Heart left ventricle (tissue), 16 donors: Measurements from ENCODE around the gene HCN3. TPM values are rescaled to one million over a fixed set of nuclear protein-coding genes. Genes with fewer than 3 reads are reported as not detected.

Source experiments
- ATAC-seq, 4 donors: fragments of 200-7000 bp; cut with Tn5 transposase; one replicate each; pipeline ENCODE4 v1.9.1; 2020 to 2022; ENCODE audit warnings: moderate library complexity in 4 of 4, mild to moderate bottlenecking in 3 of 4, moderate number of reproducible peaks in 1 of 4
- DNase-seq, 5 donors: peaks; one replicate each; pipeline ENCODE4 v3.0.0-alpha.2; 2020
- H3K27ac ChIP-seq, 12 donors: fragments of 200-600 bp; sonication (generic) in 4 of 12; one replicate each; pipeline versions ENCODE4 v1.5.0 to v1.8.0; 2016 to 2022; ENCODE audit warnings: mild to moderate bottlenecking in 2 of 12
- H3K27me3 ChIP-seq, 9 donors: fragments of 200-600 bp; sonication (generic) in 2 of 9; one replicate each; pipeline versions ENCODE4 v1.5.1 to v1.8.0; 2016 to 2022; ENCODE audit warnings: mild to moderate bottlenecking in 3 of 9
- H3K36me3 ChIP-seq, 9 donors: fragments of 200-600 bp; sonication (generic) in 2 of 9; one replicate each; pipeline versions ENCODE4 v1.5.0 to v1.8.0; 2018 to 2022; ENCODE audit warnings: mild to moderate bottlenecking in 2 of 9
- H3K4me1 ChIP-seq, 12 donors: fragments of 200-600 bp; sonication (generic) in 4 of 12; one replicate each; pipeline versions ENCODE4 v1.5.0 to v1.8.0; 2016 to 2022; ENCODE audit warnings: mild to moderate bottlenecking in 3 of 12
- H3K4me3 ChIP-seq, 12 donors: fragments of 200-600 bp; sonication (generic) in 4 of 12; one replicate each; pipeline versions ENCODE4 v1.5.0 to v1.8.0; 2017 to 2022; ENCODE audit warnings: mild to moderate bottlenecking in 9 of 12, moderate library complexity in 4 of 12
- H3K9me3 ChIP-seq, 12 donors: fragments of 200-600 bp; sonication (generic) in 4 of 12; one replicate each; pipeline versions ENCODE4 v1.5.0 to v1.8.0; 2016 to 2022; ENCODE audit warnings: mild to moderate bottlenecking in 1 of 12
- CTCF ChIP-seq, 12 donors: fragments of 200-600 bp; sonication (generic) in 4 of 12; IDR thresholded peaks; one replicate each; pipeline versions ENCODE4 v1.5.0 to v1.8.0; 2018 to 2022; ENCODE audit warnings: antibody characterized with exemption in 12 of 12, mild to moderate bottlenecking in 5 of 12
- POLR2A ChIP-seq, 2 donors: fragments of 450-650 bp; IDR thresholded peaks; one replicate each; pipeline ENCODE4 v1.6.1; 2017; ENCODE audit warnings: antibody characterized with exemption in 2 of 2, mild to moderate bottlenecking in 2 of 2, moderate library complexity in 2 of 2
- WGBS, 4 donors: extraction: QIAGEN DNeasy Blood & Tissue Kit in 2 of 4; methylation state at CpG; one replicate each; pipeline versions ENCODE4 v1.1.5 to v1.1.7; 2013 to 2018; 5-methylcytosine and 5-hydroxymethylcytosine counted together
- intact Hi-C, 10 donors: fragments of 100-400 bp; cut with DNase I; formaldehyde crosslinking; loops; one replicate each; pipeline versions ENCODE4 v1.11.1 to v1.14.2; 2022
- polyA plus RNA-seq, 2 donors: library from polyadenylated mRNA; stranded (reverse); fragments of 200-250 nt; gene quantifications; one replicate each; pipeline ENCODE4 v1.2.3, GENCODE V29; 2013
- total RNA-seq, 9 donors: library from RNA; depleted of rRNA in 2 of 9; stranded (reverse); fragments of >200 nt in 2 of 9; fragmentation: NEBNext Ultra II Directional in 3 of 9; extraction: Animal tissue kit (Norgen Biotek cat#: 25700) in 3 of 9; gene quantifications; one replicate each; pipeline versions ENCODE4 v1.1.0 to v1.2.4, GENCODE V29; 2016 to 2023
- donor health status: ischemic (EF 13 %, LVEDD 7.1; RV severe dilation, severe dysfunction).
- donor health status: healthy with polysubstance abuse.
- donor health status: DM: no; HTN: yes; CAD: no.
- donor health status: DM: no; HTN: no; CAD: no.
- donor health status: ischemic (EF 25% LVEDD 6.9; RV normal size, moderate dysfunction).
- donor health status: ischemic (EF 25% LVEDD 5.7; RV mildly dilated, moderate dysfunction).
- donor health status: healthy.
- donor health status: DM: yes; HTN: yes; CAD: no.
- donor health status: ischemic (EF 35%, LVEDD 5.7; RV mildly dilated, moderate dysfunction).
- donor health status: nonischemic (EF 11% LVEDD 7.7; RV severe dilation, severe dysfunction).
- donor health status: DM: yes; HTN: yes; CAD: no.
- donor health status: PGD.
- donor health status: ischemic (EF 29% LVEDD 5.4; RV normal size, mild dysfunction).
- donor health status: nonischemic (EF 23%, LVEDD 6.1; RV moderate dilation, normal function).

The HCN3 gene
- total and polyA plus RNA-seq, 11 donors, result 0.49 to 1.7 (median 1.2) TPM

- ATAC-seq (peak; percentile 5 to 57 (median 46)), DNase-seq (peak; percentile 90 to 95 (median 93))
- H3K4me1 ChIP-seq, result peaks cover 6 to 51% (median 31%) of the 10 kb centered on the region in 12 donors
- peak; percentile 91 to 100 (median 96) for TF ChIP-seq CTCF (IDR thresholded peaks at IDR 0.05)
- peak in 1 of 2 donors; percentile 34 for TF ChIP-seq POLR2A (IDR thresholded peaks at IDR 0.05)
- H3K9me3 ChIP-seq, result no peaks in the 10 kb centered on the region
- peak overlapping the region; percentile 49 to 93 (median 80) for H3K4me3 ChIP-seq
- intact Hi-C loops, result loop anchor here (1.0 to 10.0 kb wide), 13 partner anchors 14 to 269 kb away; partner anchors contain the start of genes HCN3 (in 8 of the 10), FDPS (in 3 of the 10), ASH1L (in 2 of the 10) and MTX1 (in 1 of the 10)
- H3K27me3 ChIP-seq, result no peaks in the 10 kb centered on the region
- peak overlapping the region; percentile 92 to 99 (median 95) for H3K27ac ChIP-seq
- peaks cover 0 to 38% (median 26%) of the 10 kb centered on the region in 9 donors for H3K36me3 ChIP-seq
- WGBS, 4 donors, result 1% methylated on average over 33 to 58 of the region's 58 CpGs
These were observed 45.9 kb downstream of the HCN3 start for GRCh38 chr1:155322953-155323728.

DNA sequence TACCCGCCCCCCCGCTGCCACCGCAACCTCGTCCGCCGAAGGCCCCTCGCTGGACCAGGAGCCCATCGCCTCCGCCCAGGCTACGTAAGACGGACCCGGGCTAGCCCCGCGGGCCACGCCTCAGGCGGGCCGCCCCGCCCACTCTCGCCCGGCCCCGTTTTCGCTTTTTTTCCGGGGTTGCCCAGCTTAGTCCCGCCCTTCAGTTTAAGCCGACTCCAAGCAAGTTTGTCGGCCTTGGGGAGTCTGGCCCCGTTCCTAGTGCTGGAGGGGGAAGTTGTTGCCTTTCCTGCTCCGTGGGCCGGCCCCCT is 46.4 kb downstream of the HCN3 start:
- Histone ChIP-seq H3K9me3 (no peaks in the 10 kb centered on the region), H3K27me3 (no peaks in the 10 kb centered on the region), H3K36me3 (peaks cover 0 to 38% (median 26%) of the 10 kb centered on the region in 9 donors), H3K27ac (peak overlapping the region; percentile 92 to 99 (median 95)), H3K4me1 (peaks cover 6 to 51% (median 31%) of the 10 kb centered on the region in 12 donors), H3K4me3 (peak overlapping the region; percentile 49 to 93 (median 80))
- 0 to 1% (median 0%) methylated on average over 13 to 29 of the region's 29 CpGs for WGBS, 4 donors
- ATAC-seq, result peak; percentile 67 to 76 (median 72)
- intact Hi-C loops, result loop anchor here (1.0 to 10.0 kb wide), 15 partner anchors 15 to 269 kb away; partner anchors contain the start of genes HCN3 (in 8 of the 10), FDPS (in 3 of the 10), ASH1L (in 2 of the 10) and CLK2 (in 1 of the 10)
- TF ChIP-seq POLR2A (IDR thresholded peaks at IDR 0.05) (no peak), CTCF (IDR thresholded peaks at IDR 0.05) (no peak)
- peak; percentile 90 to 94 (median 92) for DNase-seq

GRCh38 chr1:155324037-155324716 is 46.9 kb downstream of the HCN3 start:
- 0% methylated on average over 30 to 44 of the region's 44 CpGs for WGBS, 4 donors
- Histone ChIP-seq H3K36me3 (peaks cover 0 to 38% (median 27%) of the 10 kb centered on the region in 9 donors), H3K4me3 (peak overlapping the region; percentile 53 to 93 (median 80)), H3K27me3 (no peaks in the 10 kb centered on the region), H3K9me3 (no peaks in the 10 kb centered on the region), H3K4me1 (peaks cover 6 to 51% (median 31%) of the 10 kb centered on the region in 12 donors), H3K27ac (peak overlapping the region; percentile 92 to 99 (median 95))
- no peak for TF ChIP-seq CTCF (IDR thresholded peaks at IDR 0.05)
- TF ChIP-seq POLR2A (IDR thresholded peaks at IDR 0.05), result peak in 1 of 2 donors; percentile 90
- ATAC-seq (peak; percentile 85 to 91 (median 90)), DNase-seq (peak; percentile 97 to 98 (median 97))
- intact Hi-C loops, result loop anchor here in 9 of 10 donors (1.0 to 10.0 kb wide), 9 partner anchors 47 to 268 kb away; partner anchors contain the start of genes HCN3 (in 6 of the 9), ASH1L (in 2 of the 9), CLK2 (in 1 of the 9) and MTX1 (in 1 of the 9)
